HG03558 (cell line): ENCODE measurements around the gene MAP6D1.
"Not testable (repeated sequence)": the region's sequence is repeated elsewhere in the genome, so short reads cannot be mapped to it uniquely, and the experiment has no call there.

Experiments
- ATAC-seq: cut with Tn5 transposase; IDR thresholded peaks from one replicate; pipeline ENCODE4 v1.9.1; 2021; ENCODE audit warnings: moderate number of reproducible peaks; ENCODE audit not compliant: unreplicated experiment; ENCODE audit errors: extremely low read depth

The MAP6D1 gene

GRCh38 chr3:183802989-183803388 is 22.4 kb downstream of the MAP6D1 start:
- ATAC-seq = no peak

- no peak for ATAC-seq
Observed at GRCh38 chr3:183801601-183802000, 23.8 kb downstream of the MAP6D1 start.

- ATAC-seq = no peak
Observed at GRCh38 chr3:183800243-183800863, 25.0 kb downstream of the MAP6D1 start.

GRCh38 chr3:183799461-183799860 is 25.9 kb downstream of the MAP6D1 start:
- ATAC-seq = no peak

- ATAC-seq = no peak
Observed at GRCh38 chr3:183797996-183798395, 27.4 kb downstream of the MAP6D1 start.

- no peak for ATAC-seq
Observed at GRCh38 chr3:183796372-183796771, 29.0 kb downstream of the MAP6D1 start.

- ATAC-seq = no peak
Observed at GRCh38 chr3:183794452-183794851, 30.9 kb downstream of the MAP6D1 start.

- ATAC-seq = no peak
Observed at GRCh38 chr3:183792976-183793375, 32.4 kb downstream of the MAP6D1 start.

- ATAC-seq = no peak
Observed at GRCh38 chr3:183790700-183791099, 34.7 kb downstream of the MAP6D1 start.

- no peak for ATAC-seq
Observed at GRCh38 chr3:183789826-183790225, 35.6 kb downstream of the MAP6D1 start.

GRCh38 chr3:183784503-183784902 is 40.9 kb downstream of the MAP6D1 start:
- ATAC-seq = not testable (repeated sequence)

- no peak for ATAC-seq
Observed at GRCh38 chr3:183782576-183783276, 42.7 kb downstream of the MAP6D1 start.

- ATAC-seq = no peak
Observed at GRCh38 chr3:183781246-183781645, 44.1 kb downstream of the MAP6D1 start.

- ATAC-seq = no peak
Observed at GRCh38 chr3:183779896-183780465, 45.4 kb downstream of the MAP6D1 start.

GRCh38 chr3:183777016-183777618 is 48.3 kb downstream of the MAP6D1 start:
- ATAC-seq = no peak

- not testable (repeated sequence) for ATAC-seq
Observed at GRCh38 chr3:183776451-183776850, 48.9 kb downstream of the MAP6D1 start.

GRCh38 chr3:183775781-183776180 is 49.6 kb downstream of the MAP6D1 start:
- no peak for ATAC-seq

- ATAC-seq = no peak
Observed at GRCh38 chr3:183774631-183775030, 50.7 kb downstream of the MAP6D1 start.

GRCh38 chr3:183769453-183769852 is 55.9 kb downstream of the MAP6D1 start:
- ATAC-seq = no peak

GRCh38 chr3:183768114-183768513 is 57.3 kb downstream of the MAP6D1 start:
- no peak for ATAC-seq
